Spleen (tissue), 11 donors: Measurements from ENCODE around the gene MYH10. TPM values are rescaled to one million over a fixed set of nuclear protein-coding genes. Genes with fewer than 3 reads are reported as not detected.

Experiments
- DNase-seq: peaks from one replicate; pipeline ENCODE4 v3.0.0-alpha.2; 2020
- H3K27ac ChIP-seq, 8 donors: fragments of 200-600 bp; sonication (generic) in 7 of 8; 1 replicate in 4 of 8; 2 replicates in 4 of 8; pipeline versions ENCODE4 v1.5.0 to v1.8.0; 2016 to 2021; ENCODE audit warnings: inconsistent platforms in 4 of 8, mild to moderate bottlenecking in 4 of 8, moderate library complexity in 1 of 8
- H3K27me3 ChIP-seq, 7 donors: fragments of 200-600 bp; sonication (generic) in 6 of 7; replicated peaks in 1 of 7; 1 replicate in 4 of 7; 2 replicates in 3 of 7; pipeline versions ENCODE4 v1.5.0 to v1.8.0; 2016 to 2021; ENCODE audit warnings: inconsistent platforms in 3 of 7, mild to moderate bottlenecking in 1 of 7
- H3K36me3 ChIP-seq, 6 donors: fragments of 200-600 bp; sonication (generic) in 5 of 6; 1 replicate in 4 of 6; 2 replicates in 2 of 6; pipeline versions ENCODE4 v1.5.0 to v1.8.0; 2016 to 2021; ENCODE audit warnings: inconsistent platforms in 2 of 6
- H3K4me1 ChIP-seq, 6 donors: fragments of 200-600 bp; sonication (generic) in 5 of 6; 1 replicate in 3 of 6; 2 replicates in 3 of 6; pipeline versions ENCODE4 v1.5.0 to v1.8.0; 2016 to 2021; ENCODE audit warnings: inconsistent platforms in 3 of 6
- H3K4me3 ChIP-seq, 8 donors: fragments of 200-600 bp; sonication (generic) in 7 of 8; 1 replicate in 4 of 8; 2 replicates in 4 of 8; pipeline versions ENCODE4 v1.5.0 to v1.8.0; 2016 to 2021; ENCODE audit warnings: inconsistent platforms in 4 of 8, mild to moderate bottlenecking in 4 of 8, moderate library complexity in 2 of 8
- H3K9me3 ChIP-seq, 8 donors: fragments of 200-600 bp; sonication (generic) in 7 of 8; 1 replicate in 4 of 8; 2 replicates in 4 of 8; pipeline versions ENCODE4 v1.5.0 to v1.8.0; 2016 to 2021; ENCODE audit warnings: inconsistent platforms in 4 of 8
- CTCF ChIP-seq, 11 experiments: fragments of 200-600 bp in 7 of 11; fragments of 450-650 bp in 4 of 11; sonication (generic) in 4 of 11; IDR thresholded peaks in 8 of 11; conservative IDR thresholded peaks in 3 of 11; 1 replicate in 7 of 11; 2 replicates in 4 of 11; pipeline versions ENCODE4 v1.4.0 to v1.8.0; 2016 to 2021; ENCODE audit warnings: antibody characterized with exemption in 11 of 11, inconsistent platforms in 4 of 11, mild to moderate bottlenecking in 1 of 11
- POLR2A ChIP-seq, 3 donors: fragments of 450-650 bp; IDR thresholded peaks; one replicate each; pipeline ENCODE4 v1.5.1; 2017; ENCODE audit warnings: antibody characterized with exemption in 3 of 3, mild to moderate bottlenecking in 1 of 3
- POLR2AphosphoS5 ChIP-seq, 3 donors: sonication (generic); formaldehyde crosslinking; IDR thresholded peaks; one replicate each; pipeline ENCODE4 v1.5.1; 2017; ENCODE audit warnings: antibody characterized with exemption in 3 of 3
- WGBS, 5 donors: extraction: QIAGEN DNeasy Blood & Tissue Kit in 3 of 5; methylation state at CpG; one replicate each; pipeline versions ENCODE4 v1.1.5 to v1.1.7; 2013 to 2018; 5-methylcytosine and 5-hydroxymethylcytosine counted together
- intact Hi-C: fragments of 100-400 bp; cut with DNase I; formaldehyde crosslinking; loops from one replicate; pipeline ENCODE4 v1.15.0; 2023; ENCODE audit warnings: low total_unique reads
- polyA plus RNA-seq, 3 donors: library from polyadenylated mRNA; stranded (reverse); fragments of 200-250 nt; gene quantifications; one replicate each; pipeline ENCODE4 v1.2.1, GENCODE V29; 2013
- total RNA-seq, 7 donors: library from RNA; depleted of rRNA in 3 of 7; stranded (reverse); fragments of >200 nt in 3 of 7; fragmentation: NEBNext Ultra II Directional in 4 of 7; extraction: Animal tissue kit (Norgen Biotek cat#: 25700) in 4 of 7; gene quantifications; one replicate each; pipeline versions ENCODE4 v1.1.0 to v1.2.1, GENCODE V29; 2016 to 2021
- donor health status: healthy with polysubstance abuse.
- donor health status: DM: no; HTN: no; CAD: no; lungs with moderate emphysema.
- donor health status: DM: no; HTN: no; CAD: no.
- donor health status: Bipolar disorder and iron deficiency.
- donor health status: healthy.
- donor health status: DM: no; HTN: no; CAD: no.
- donor health status: DM: yes; HTN: yes; CAD: no.

Gene MYH10
- total and polyA plus RNA-seq, 10 donors: 1.0 to 14.4 (median 7.5) TPM

- intact Hi-C loops: no loop called here
- no peak for TF ChIP-seq CTCF (IDR thresholded peaks at IDR 0.05 in 8 of 11, conservative IDR thresholded peaks at IDR 0.05 in 3 of 11)
- TF ChIP-seq POLR2A (IDR thresholded peaks at IDR 0.05): no peak
- TF ChIP-seq POLR2AphosphoS5 (IDR thresholded peaks at IDR 0.05): no peak
- H3K9me3 ChIP-seq: no peaks in the 10 kb centered on the region
- peaks cover 0 to under 1% (median 0%) of the 10 kb centered on the region in 7 donors for H3K27me3 ChIP-seq
- no peak overlapping the region for H3K4me3 ChIP-seq
- no peaks in the 10 kb centered on the region for H3K4me1 ChIP-seq
- WGBS, 5 donors: 83 to 91% (median 89%) methylated on average over 2 of the region's 2 CpGs
- no peak for DNase-seq
- H3K27ac ChIP-seq: no peak overlapping the region
- no peaks in the 10 kb centered on the region for H3K36me3 ChIP-seq
These were observed 37.2 kb downstream of the MYH10 start for GRCh38 chr17:8593276-8593675.

- DNase-seq: no peak
- 62 to 78% (median 72%) methylated on average over 8 of the region's 8 CpGs for WGBS, 5 donors
- H3K4me3 ChIP-seq: no peak overlapping the region
- no peaks in the 10 kb centered on the region for H3K9me3 ChIP-seq
- intact Hi-C loops: no loop called here
- H3K36me3 ChIP-seq: no peaks in the 10 kb centered on the region
- H3K4me1 ChIP-seq: no peaks in the 10 kb centered on the region
- peaks cover 0 to 7% (median 0%) of the 10 kb centered on the region in 7 donors for H3K27me3 ChIP-seq
- TF ChIP-seq CTCF (IDR thresholded peaks at IDR 0.05 in 8 of 11, conservative IDR thresholded peaks at IDR 0.05 in 3 of 11) (no peak), POLR2AphosphoS5 (IDR thresholded peaks at IDR 0.05) (no peak), POLR2A (IDR thresholded peaks at IDR 0.05) (no peak)
- H3K27ac ChIP-seq: no peak overlapping the region
These were observed 41.5 kb downstream of the MYH10 start for GRCh38 chr17:8588877-8589554.

GRCh38 chr17:8586766-8587165, 43.8 kb downstream of the MYH10 start:
- DNase-seq: no peak
- Histone ChIP-seq H3K36me3 (no peaks in the 10 kb centered on the region), H3K27ac (no peak overlapping the region), H3K4me3 (no peak overlapping the region), H3K9me3 (no peaks in the 10 kb centered on the region), H3K4me1 (no peaks in the 10 kb centered on the region), H3K27me3 (peaks cover 0 to 7% (median 0%) of the 10 kb centered on the region in 7 donors)
- WGBS, 5 donors: 65 to 89% (median 76%) methylated on average over 4 of the region's 4 CpGs
- TF ChIP-seq POLR2AphosphoS5 (IDR thresholded peaks at IDR 0.05) (no peak), POLR2A (IDR thresholded peaks at IDR 0.05) (no peak), CTCF (IDR thresholded peaks at IDR 0.05 in 8 of 11, conservative IDR thresholded peaks at IDR 0.05 in 3 of 11) (no peak)
- intact Hi-C loops: no loop called here

GRCh38 chr17:8585911-8586310, 44.6 kb downstream of the MYH10 start:
- DNase-seq: no peak
- intact Hi-C loops: no loop called here
- Histone ChIP-seq H3K4me1 (no peaks in the 10 kb centered on the region), H3K9me3 (no peaks in the 10 kb centered on the region), H3K27me3 (peaks cover 0 to 7% (median 0%) of the 10 kb centered on the region in 7 donors), H3K36me3 (no peaks in the 10 kb centered on the region), H3K27ac (no peak overlapping the region), H3K4me3 (no peak overlapping the region)
- no peak for TF ChIP-seq POLR2A (IDR thresholded peaks at IDR 0.05)
- TF ChIP-seq CTCF (IDR thresholded peaks at IDR 0.05 in 8 of 11, conservative IDR thresholded peaks at IDR 0.05 in 3 of 11): no peak
- no peak for TF ChIP-seq POLR2AphosphoS5 (IDR thresholded peaks at IDR 0.05)
- 72 to 90% (median 86%) methylated on average over 1 of the region's 1 CpG for WGBS, 5 donors
